ENCODE measurements around the gene NELFB.

DNA sequence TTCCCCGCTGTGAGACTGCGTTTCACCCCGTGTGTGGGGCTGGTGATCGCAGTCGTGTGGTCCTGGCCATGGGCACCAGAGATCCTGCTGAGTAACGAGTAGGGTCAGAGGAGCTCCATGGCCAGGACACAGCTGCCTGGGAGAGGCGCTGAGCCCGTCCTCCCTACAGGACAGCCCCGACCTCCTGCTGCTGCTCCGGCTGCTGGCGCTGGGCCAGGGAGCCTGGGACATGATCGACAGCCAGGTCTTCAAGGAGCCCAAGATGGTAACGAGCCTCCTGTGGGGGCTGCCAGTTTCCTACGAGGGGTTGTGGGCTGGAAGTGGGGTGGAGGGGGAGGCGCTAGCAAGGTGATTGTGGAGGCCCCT lies 11.0 kb downstream of the NELFB start:
- TF ChIP-seq EZH2 (IDR thresholded peaks at IDR 0.05; ENCODE audit: low read length) = no peak
- TF ChIP-seq, protein P1, sequence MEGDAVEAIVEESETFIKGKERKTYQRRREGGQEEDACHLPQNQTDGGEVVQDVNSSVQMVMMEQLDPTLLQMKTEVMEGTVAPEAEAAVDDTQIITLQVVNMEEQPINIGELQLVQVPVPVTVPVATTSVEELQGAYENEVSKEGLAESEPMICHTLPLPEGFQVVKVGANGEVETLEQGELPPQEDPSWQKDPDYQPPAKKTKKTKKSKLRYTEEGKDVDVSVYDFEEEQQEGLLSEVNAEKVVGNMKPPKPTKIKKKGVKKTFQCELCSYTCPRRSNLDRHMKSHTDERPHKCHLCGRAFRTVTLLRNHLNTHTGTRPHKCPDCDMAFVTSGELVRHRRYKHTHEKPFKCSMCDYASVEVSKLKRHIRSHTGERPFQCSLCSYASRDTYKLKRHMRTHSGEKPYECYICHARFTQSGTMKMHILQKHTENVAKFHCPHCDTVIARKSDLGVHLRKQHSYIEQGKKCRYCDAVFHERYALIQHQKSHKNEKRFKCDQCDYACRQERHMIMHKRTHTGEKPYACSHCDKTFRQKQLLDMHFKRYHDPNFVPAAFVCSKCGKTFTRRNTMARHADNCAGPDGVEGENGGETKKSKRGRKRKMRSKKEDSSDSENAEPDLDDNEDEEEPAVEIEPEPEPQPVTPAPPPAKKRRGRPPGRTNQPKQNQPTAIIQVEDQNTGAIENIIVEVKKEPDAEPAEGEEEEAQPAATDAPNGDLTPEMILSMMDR (optimal IDR thresholded peaks at IDR 0.05 in 1 of 3, IDR thresholded peaks at IDR 0.05 in 1 of 3, conservative IDR thresholded peaks at IDR 0.05 in 1 of 3; ENCODE audit: extremely low read depth in 1 of 3, insufficient read depth in 2 of 3, low read length in 3 of 3) = no peak
